HL-60 (cell line): ENCODE results near the gene WWP2.

ENCODE experiments used
- CTCF ChIP-seq: IDR thresholded peaks from one replicate; pipeline ENCODE4 v1.5.1; 2011; ENCODE audit warnings: low read length, control low read depth, inconsistent platforms; ENCODE audit not compliant: insufficient read depth
- GABPA ChIP-seq: IDR thresholded peaks from 2 replicates; pipeline ENCODE4 v1.6.1; 2012; ENCODE audit warnings: low read depth
- POLR2AphosphoS5 ChIP-seq: IDR thresholded peaks from 2 replicates; pipeline ENCODE4 v1.6.1; 2012; ENCODE audit warnings: low read depth
- REST ChIP-seq: IDR thresholded peaks from 2 replicates; pipeline ENCODE4 v1.6.1; 2012; ENCODE audit warnings: low read depth; ENCODE audit not compliant: insufficient replicate concordance
- SPI1 ChIP-seq: IDR thresholded peaks from 2 replicates; pipeline ENCODE4 v1.6.1; 2012; ENCODE audit warnings: low read depth, mild to moderate bottlenecking, borderline replicate concordance

DNA sequence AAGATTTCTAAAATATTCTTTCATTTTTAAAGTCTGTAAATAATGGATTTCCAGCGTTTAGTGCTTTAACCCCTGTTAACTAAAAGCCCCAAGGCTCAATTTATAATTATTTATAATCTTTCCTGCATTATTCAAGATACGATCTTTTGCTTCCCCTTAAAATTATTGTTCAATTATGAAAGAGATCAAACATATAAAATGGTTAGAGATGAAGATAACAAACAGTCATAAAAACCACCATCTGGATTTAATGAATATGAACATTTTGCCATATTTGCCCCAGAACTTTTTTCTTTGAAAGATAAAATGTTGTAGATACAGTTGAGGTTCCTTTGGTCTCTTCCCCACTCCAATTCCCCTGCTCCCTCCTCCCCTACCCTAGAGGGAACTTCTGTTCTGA is 17.6 kb downstream of the WWP2 start:
- no peak for TF ChIP-seq CTCF
- TF ChIP-seq POLR2AphosphoS5: no peak
- no peak for TF ChIP-seq GABPA
- no peak for TF ChIP-seq REST
- TF ChIP-seq SPI1: no peak
